ENCODE measurements around the gene POGLUT3.

POGLUT3 gene

GRCh38 chr11:108518581-108518980 lies 20.4 kb upstream of the POGLUT3 start:
- Mint-ChIP-seq H3K4me3 (no peak overlapping the region), H3K36me3 (no peaks in the 10 kb centered on the region), H3K9me3 (no peaks in the 10 kb centered on the region), H3K27me3 (peaks cover 10% of the 10 kb centered on the region), H3K27ac (no peak overlapping the region), H3K4me1 (no peaks in the 10 kb centered on the region)
- no peak for ATAC-seq (ENCODE audit: low read depth)
- DNase-seq (ENCODE audit: low spot score in 2 of 2): no peak

GRCh38 chr11:108516125-108516524 lies 17.9 kb upstream of the POGLUT3 start:
- Mint-ChIP-seq H3K4me1 (no peaks in the 10 kb centered on the region), H3K36me3 (no peaks in the 10 kb centered on the region), H3K27me3 (peaks cover 14% of the 10 kb centered on the region), H3K27ac (no peak overlapping the region), H3K9me3 (no peaks in the 10 kb centered on the region), H3K4me3 (no peak overlapping the region)
- DNase-seq (ENCODE audit: low spot score in 2 of 2): no peak
- no peak for ATAC-seq (ENCODE audit: low read depth)

DNA sequence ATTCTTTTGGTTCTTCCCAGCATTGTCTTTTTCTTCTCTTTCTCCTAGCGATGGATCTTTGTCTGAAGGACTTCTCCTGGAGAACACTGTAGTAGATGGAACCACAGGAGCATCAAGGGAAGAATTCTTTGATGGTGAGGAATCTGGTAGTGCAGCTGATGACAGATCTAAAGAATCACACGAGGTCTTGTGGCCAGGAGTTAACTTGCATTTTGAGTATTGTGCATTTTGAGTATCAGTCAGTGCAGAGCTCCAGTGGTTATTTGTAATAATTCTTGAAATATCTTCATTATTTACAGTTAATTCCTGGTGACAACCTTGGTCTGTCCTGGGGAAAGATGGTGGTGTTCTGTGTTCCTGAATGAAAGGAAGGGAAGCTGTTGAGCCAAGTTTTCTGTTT lies 14.5 kb upstream of the POGLUT3 start:
- peaks cover 18% of the 10 kb centered on the region for H3K27me3 Mint-ChIP-seq
- H3K4me3 Mint-ChIP-seq: no peak overlapping the region
- H3K4me1 Mint-ChIP-seq: no peaks in the 10 kb centered on the region
- no peak overlapping the region for H3K27ac Mint-ChIP-seq
- DNase-seq (ENCODE audit: low spot score in 2 of 2) (no peak), ATAC-seq (ENCODE audit: low read depth) (no peak)
- no peaks in the 10 kb centered on the region for H3K9me3 Mint-ChIP-seq
- no peaks in the 10 kb centered on the region for H3K36me3 Mint-ChIP-seq

- Mint-ChIP-seq H3K36me3 (no peaks in the 10 kb centered on the region), H3K4me1 (no peaks in the 10 kb centered on the region), H3K27me3 (peaks cover 18% of the 10 kb centered on the region), H3K27ac (no peak overlapping the region), H3K4me3 (no peak overlapping the region), H3K9me3 (no peaks in the 10 kb centered on the region)
- DNase-seq (ENCODE audit: low spot score in 2 of 2): no peak
- ATAC-seq (ENCODE audit: low read depth): no peak
Measured at GRCh38 chr11:108511851-108512474, 13.8 kb upstream of the POGLUT3 start.

DNA sequence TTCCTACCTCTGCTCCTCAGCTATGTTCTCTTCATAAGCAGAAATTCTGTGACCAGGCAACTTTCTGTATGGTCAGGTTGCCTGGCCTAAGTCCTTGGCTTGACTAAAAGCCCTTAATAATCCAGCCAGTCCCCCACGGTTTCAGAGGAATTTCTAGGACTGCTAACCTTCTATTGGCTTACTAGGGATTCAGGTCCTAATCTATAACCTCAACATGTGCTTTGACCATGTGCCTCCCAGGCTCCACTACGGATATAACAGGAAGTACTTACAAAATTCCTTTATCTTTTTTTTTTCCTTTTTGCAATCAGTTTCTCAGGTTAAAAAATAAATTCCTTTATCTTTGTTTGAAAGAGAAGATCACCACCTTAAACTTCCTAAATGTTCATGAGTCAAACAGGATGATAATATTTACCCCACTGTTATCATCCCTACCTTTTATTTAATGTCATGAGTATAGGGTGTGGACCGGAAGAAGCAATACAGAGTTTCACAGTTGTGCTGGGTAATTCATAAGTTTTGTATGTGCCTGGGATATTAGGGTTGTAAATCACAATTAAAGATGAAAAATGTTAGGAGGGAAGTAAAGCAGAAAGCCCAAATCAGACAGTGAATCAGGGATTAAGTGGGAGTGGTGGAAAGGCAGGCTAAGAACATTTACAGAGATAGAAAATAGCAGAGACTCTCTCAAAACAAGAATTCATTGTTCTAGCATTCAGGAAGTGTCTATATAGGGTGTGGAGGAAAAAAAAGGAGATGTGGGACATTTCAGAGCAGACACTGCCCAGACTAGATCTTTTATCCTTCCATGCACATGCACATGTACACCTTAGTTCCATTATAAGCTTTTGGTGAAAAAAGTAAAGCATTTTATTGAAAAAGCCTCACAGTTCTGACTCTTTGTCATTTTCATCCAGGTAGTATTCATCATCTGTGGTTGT lies 10.7 kb upstream of the POGLUT3 start:
- DNase-seq (ENCODE audit: low spot score in 2 of 2): no peak
- H3K36me3 Mint-ChIP-seq: no peaks in the 10 kb centered on the region
- no peak overlapping the region for H3K4me3 Mint-ChIP-seq
- no peaks in the 10 kb centered on the region for H3K4me1 Mint-ChIP-seq
- ATAC-seq (ENCODE audit: low read depth): no peak
- H3K27me3 Mint-ChIP-seq: peaks cover 15% of the 10 kb centered on the region
- no peak overlapping the region for H3K27ac Mint-ChIP-seq
- no peaks in the 10 kb centered on the region for H3K9me3 Mint-ChIP-seq

DNA sequence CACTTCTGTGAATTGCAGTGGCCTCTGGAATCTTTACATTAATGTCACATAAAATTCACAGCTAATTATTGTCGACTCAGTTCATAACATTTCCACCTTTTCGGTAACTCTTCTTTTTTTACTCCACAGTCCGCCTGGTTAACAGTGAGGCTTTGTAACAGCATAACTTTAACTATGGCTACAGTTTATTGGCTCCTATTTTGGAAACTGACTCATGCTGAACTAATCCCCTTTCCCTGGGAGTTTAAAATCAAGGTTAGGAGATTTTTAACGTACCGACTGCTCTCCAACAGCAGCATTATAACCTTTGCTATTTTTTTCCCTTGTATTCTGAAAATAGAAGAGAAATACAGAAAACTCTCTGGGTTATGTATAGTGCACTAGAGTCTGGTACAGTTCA lies 3.2 kb upstream of the POGLUT3 start:
- Mint-ChIP-seq H3K27me3 (peaks cover 1% of the 10 kb centered on the region), H3K27ac (no peak overlapping the region)
- no peak for DNase-seq (ENCODE audit: low spot score in 2 of 2)

DNA sequence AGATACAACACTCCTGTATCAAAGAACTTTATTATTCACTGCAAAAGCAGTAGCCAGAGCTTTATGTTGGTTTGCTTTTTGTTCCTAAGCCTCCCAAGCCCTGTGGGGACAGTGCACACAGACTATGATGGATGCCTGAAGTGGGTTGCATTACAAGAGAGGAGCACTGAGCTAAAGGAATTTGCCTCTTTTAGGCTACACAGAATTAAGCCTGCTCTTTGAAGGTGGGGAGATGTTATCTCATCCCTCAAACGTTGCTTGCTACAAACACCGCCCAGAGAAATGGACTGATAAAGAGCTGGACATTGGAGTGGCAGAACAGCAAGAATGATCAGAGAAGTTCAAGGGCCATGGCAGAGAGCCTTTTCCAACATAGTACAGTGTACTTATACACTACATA lies 2.5 kb upstream of the POGLUT3 start:
- no peaks in the 10 kb centered on the region for H3K36me3 Mint-ChIP-seq
- H3K27ac Mint-ChIP-seq: no peak overlapping the region
- H3K4me3 Mint-ChIP-seq: no peak overlapping the region
- no peaks in the 10 kb centered on the region for H3K9me3 Mint-ChIP-seq
- ATAC-seq (ENCODE audit: low read depth) (no peak), DNase-seq (ENCODE audit: low spot score in 2 of 2) (no peak)
- peaks cover 12% of the 10 kb centered on the region for H3K4me1 Mint-ChIP-seq
- H3K27me3 Mint-ChIP-seq: no peaks in the 10 kb centered on the region

More for the DNA sequence above, 3.2 kb upstream of the POGLUT3 start:
- Mint-ChIP-seq H3K4me1 (peaks cover 12% of the 10 kb centered on the region), H3K4me3 (no peak overlapping the region), H3K36me3 (no peaks in the 10 kb centered on the region), H3K9me3 (no peaks in the 10 kb centered on the region)
- ATAC-seq (ENCODE audit: low read depth): no peak

GRCh38 chr11:108500169-108500568 lies 2.0 kb upstream of the POGLUT3 start:
- no peak overlapping the region for H3K4me3 Mint-ChIP-seq
- H3K27me3 Mint-ChIP-seq: no peaks in the 10 kb centered on the region
- ATAC-seq (ENCODE audit: low read depth) (no peak), DNase-seq (ENCODE audit: low spot score in 2 of 2) (no peak)
- no peaks in the 10 kb centered on the region for H3K9me3 Mint-ChIP-seq
- H3K27ac Mint-ChIP-seq: no peak overlapping the region
- H3K36me3 Mint-ChIP-seq: no peaks in the 10 kb centered on the region
- H3K4me1 Mint-ChIP-seq: peaks cover 12% of the 10 kb centered on the region

- ATAC-seq (ENCODE audit: low read depth) (no peak), DNase-seq (ENCODE audit: low spot score in 2 of 2) (no peak)
- Mint-ChIP-seq H3K4me1 (peaks cover 12% of the 10 kb centered on the region), H3K4me3 (peak overlapping the region; percentile 86), H3K9me3 (no peaks in the 10 kb centered on the region), H3K36me3 (no peaks in the 10 kb centered on the region), H3K27ac (peak overlapping the region; percentile 90), H3K27me3 (no peaks in the 10 kb centered on the region)
Measured at GRCh38 chr11:108498816-108499408, 728 bp upstream of the POGLUT3 start.

- Mint-ChIP-seq H3K4me3 (peak overlapping the region; percentile 98), H3K27me3 (no peaks in the 10 kb centered on the region), H3K9me3 (no peaks in the 10 kb centered on the region), H3K36me3 (no peaks in the 10 kb centered on the region), H3K4me1 (peaks cover 12% of the 10 kb centered on the region), H3K27ac (peak overlapping the region; percentile 93)
- DNase-seq (ENCODE audit: low spot score in 2 of 2) (peak; percentile 34 to 44), ATAC-seq (ENCODE audit: low read depth) (peak; percentile 72)
Measured at GRCh38 chr11:108497317-108498045, 703 bp downstream of the POGLUT3 start.

DNA sequence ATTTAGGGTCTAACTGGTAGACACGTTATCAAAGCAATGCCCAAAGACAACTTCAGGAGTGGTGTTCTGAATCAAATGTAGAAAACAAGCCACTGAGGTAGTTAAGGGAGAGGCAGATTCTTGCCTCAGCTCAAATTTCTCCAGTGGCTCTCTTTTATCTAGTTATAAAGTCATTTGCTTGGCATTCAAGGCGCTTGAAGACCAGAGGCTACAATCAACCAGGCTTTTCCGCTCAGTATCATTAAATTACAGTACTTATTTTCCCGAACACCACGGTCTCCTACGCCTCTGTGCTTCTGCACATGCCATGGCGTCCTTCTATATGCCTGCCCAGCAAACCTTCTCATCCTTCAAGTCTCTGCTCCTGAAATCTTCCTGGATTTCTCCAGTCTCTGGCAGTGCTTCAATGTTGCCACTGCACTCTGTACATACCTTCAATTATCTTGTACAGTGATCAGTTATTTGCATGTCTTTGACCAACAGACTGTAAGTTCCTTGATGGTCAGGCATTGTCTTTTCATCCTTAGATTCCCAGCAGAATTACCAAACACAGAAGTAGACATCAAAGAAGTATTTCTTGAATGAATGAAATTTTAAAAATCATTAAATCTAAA lies 1.4 kb downstream of the POGLUT3 start:
- Mint-ChIP-seq H3K27ac (peak overlapping the region; percentile 93), H3K27me3 (no peaks in the 10 kb centered on the region), H3K36me3 (peaks cover under 1% of the 10 kb centered on the region), H3K4me1 (peaks cover 12% of the 10 kb centered on the region), H3K4me3 (no peak overlapping the region), H3K9me3 (no peaks in the 10 kb centered on the region)
- DNase-seq (ENCODE audit: low spot score in 2 of 2): no peak
- ATAC-seq (ENCODE audit: low read depth): no peak

- no peak overlapping the region for H3K4me3 Mint-ChIP-seq
- peaks cover 12% of the 10 kb centered on the region for H3K4me1 Mint-ChIP-seq
Measured at GRCh38 chr11:108495326-108495725, 2.9 kb downstream of the POGLUT3 start.

GRCh38 chr11:108494182-108494581 lies 4.0 kb downstream of the POGLUT3 start:
- peaks cover 1% of the 10 kb centered on the region for H3K36me3 Mint-ChIP-seq
- no peak for DNase-seq (ENCODE audit: low spot score in 2 of 2)
- no peaks in the 10 kb centered on the region for H3K27me3 Mint-ChIP-seq
- no peak overlapping the region for H3K4me3 Mint-ChIP-seq
- no peaks in the 10 kb centered on the region for H3K9me3 Mint-ChIP-seq
- ATAC-seq (ENCODE audit: low read depth): no peak
- H3K27ac Mint-ChIP-seq: peak overlapping the region; percentile 31
- H3K4me1 Mint-ChIP-seq: peaks cover 12% of the 10 kb centered on the region

More at GRCh38 chr11:108495326-108495725, 2.9 kb downstream of the POGLUT3 start:
- Mint-ChIP-seq H3K36me3 (peaks cover 1% of the 10 kb centered on the region), H3K27ac (no peak overlapping the region), H3K9me3 (no peaks in the 10 kb centered on the region), H3K27me3 (no peaks in the 10 kb centered on the region)
- DNase-seq (ENCODE audit: low spot score in 2 of 2): no peak
- no peak for ATAC-seq (ENCODE audit: low read depth)

All from memory B cell (primary cell).